Measurements from ENCODE around the gene PJVK. TPM values are rescaled to one million over a fixed set of nuclear protein-coding genes. Genes with fewer than 3 reads are reported as not detected.

The PJVK gene
- total and polyA plus RNA-seq, 10 of the 15 experiments (the other 5 are each of a cell fraction or from before 2014, with no cell fraction given), result 1.8 to 6.8 (median 3.2) TPM

DNA sequence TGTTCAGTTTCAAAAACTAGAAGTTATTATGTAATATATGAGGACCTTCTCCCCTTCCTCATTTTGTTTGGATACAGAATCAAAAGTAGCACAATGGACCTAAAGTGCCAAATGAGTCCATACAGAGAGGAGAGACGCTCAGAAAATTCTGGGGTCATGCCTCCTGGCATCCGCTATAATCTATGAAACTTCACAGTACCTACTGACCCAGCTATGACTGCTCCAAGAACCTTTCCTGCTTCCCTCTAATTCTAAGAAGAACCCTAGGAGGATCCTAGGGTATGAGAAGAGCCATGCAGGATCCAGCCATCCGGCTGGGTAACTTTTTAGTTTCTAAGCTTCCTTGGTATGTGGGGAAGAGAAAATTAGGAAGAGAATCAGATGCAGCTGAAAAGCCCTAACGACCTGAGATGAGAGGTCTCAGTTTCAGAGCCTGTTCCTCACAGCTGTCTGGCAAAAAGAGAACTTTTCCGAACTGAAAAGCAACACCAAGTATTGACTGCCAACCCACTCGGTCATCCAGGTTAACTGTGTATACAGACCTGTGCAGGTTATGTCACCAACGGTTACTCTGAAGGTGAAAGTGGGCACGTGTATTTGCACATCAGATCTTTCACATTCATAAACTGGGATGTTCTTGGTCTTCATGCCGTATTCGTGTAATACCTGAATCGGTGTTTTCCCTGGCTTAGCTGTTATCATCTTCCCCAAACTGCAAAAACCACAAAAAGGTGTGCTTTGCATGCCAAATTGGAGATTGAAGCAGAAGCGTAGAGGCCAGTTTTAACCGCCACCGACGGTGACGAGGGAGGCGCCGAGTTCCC is 1.3 kb upstream of the PJVK start (continued):
- TF ChIP-seq TCF12 (IDR thresholded peaks at IDR 0.05; ENCODE audit: low read depth, low read length) (no peak), MAX (IDR thresholded peaks at IDR 0.05; ENCODE audit: low read depth, low read length) (no peak), ESRRA (IDR thresholded peaks at IDR 0.05; ENCODE audit: low read length) (no peak), STAT3 (IDR thresholded peaks at IDR 0.05; ENCODE audit: low read depth, low read length) (no peak), MYB (IDR thresholded peaks at IDR 0.05; ENCODE audit: borderline replicate concordance, low read depth, low read length) (no peak), IRF5 (IDR thresholded peaks at IDR 0.05; ENCODE audit: borderline replicate concordance) (no peak), NR2C2 (IDR thresholded peaks at IDR 0.05; ENCODE audit: borderline replicate concordance, control insufficient read depth, insufficient read length, low read depth) (no peak)

- Histone ChIP-seq H3K4me3 (peak overlapping the region; percentile 94), H3K36me3 (ENCODE audit: control insufficient read depth in 2 of 2, insufficient read depth in 2 of 2, low read length in 1 of 2) (peaks cover 2 to 14% of the 10 kb centered on the region in 2 experiments; a peak in 3 of 4 replicates), H2AFZ (ENCODE audit: control insufficient read depth, low read depth, low read length) (peak overlapping the region; percentile 95), H3K27ac (ENCODE audit: control insufficient read depth, insufficient read depth) (peak overlapping the region; percentile 94), H3K79me2 (ENCODE audit: control insufficient read depth, insufficient read depth, low read length) (peaks cover 28% of the 10 kb centered on the region), H3K4me2 (ENCODE audit: control insufficient read depth, insufficient read depth) (peak overlapping the region; percentile 84), H3K27me3 (replicated peaks in 1 of 2; ENCODE audit: control insufficient read depth in 2 of 2, insufficient read depth in 2 of 2, low read length in 1 of 2) (no peaks in the 10 kb centered on the region), H4K20me1 (ENCODE audit: control insufficient read depth, insufficient read depth) (no peaks in the 10 kb centered on the region), H3K4me1 (ENCODE audit: control insufficient read depth, insufficient read depth, low read length) (peaks cover 9% of the 10 kb centered on the region), H3K9ac (ENCODE audit: control insufficient read depth, insufficient read depth, low read length) (peak overlapping the region; percentile 99), H3K9me3 (replicated peaks; ENCODE audit: control insufficient read depth, insufficient read depth, low read length) (no peaks in the 10 kb centered on the region)
- 0% methylated on average over 12 of the region's 25 CpGs for WGBS (ENCODE audit: insufficient coverage, insufficient replicate concordance, low lambda C conversion rate, missing lambda C conversion rate)
- ChIA-PET SMC1A (ENCODE audit: uncharacterized antibody, unreplicated experiment) (interaction anchor here (0.9 to 4.7 kb wide), 10 partner anchors 8 to 77 kb away, joined by 3 to 24 read pairs (median 6); no protein-coding TSS in a partner anchor), POLR2A (interaction anchor here (0.6 to 3.2 kb wide), 14 partner anchors 8 to 349 kb away, joined by 3 to 21 read pairs (median 4); no protein-coding TSS in a partner anchor), RAD21 (ENCODE audit: unreplicated experiment) (interaction anchor here (0.9 to 3.5 kb wide), 8 partner anchors 17 to 77 kb away, joined by 3 to 26 read pairs (median 6); no protein-coding TSS in a partner anchor), CTCF (interaction anchor here (0.9 to 5.5 kb wide), 9 partner anchors 10 to 84 kb away, joined by 3 to 41 read pairs (median 3); no protein-coding TSS in a partner anchor)
- FAIRE-seq, result no peak
- DNase-seq (ENCODE audit: low read depth, low spot score), result no peak
- intact Hi-C loops (cut with micrococcal nuclease; ENCODE audit: unreplicated experiment) (loop anchor here (1.0 kb wide), 1 partner anchor 36 kb away; no protein-coding TSS in a partner anchor), in situ Hi-C loops (cut with MboI) (no loop called here)
- peak; percentile 65 for ATAC-seq
- BruUV-seq (replicated peaks), result no TSS peak
- TF ChIP-seq EP300 (IDR thresholded peaks at IDR 0.05; ENCODE audit: borderline replicate concordance in 1 of 2, control insufficient read depth in 1 of 2, low read depth in 2 of 2, low read length in 2 of 2), result peak in 1 of 2 experiments; percentile 56; a peak in 2 of 4 replicates
- no peak for TF ChIP-seq ZNF592 (IDR thresholded peaks at IDR 0.05)
- TF ChIP-seq HCFC1 (IDR thresholded peaks at IDR 0.05; ENCODE audit: low read length), result peak; percentile 21; the same call in 1 of the 2 replicates
- 0 out of 4 replicates have a peak, but pooled peaks of 1 of the 2 experiments have one; percentile 38 for TF ChIP-seq IKZF2 (IDR thresholded peaks at IDR 0.05)
- TF ChIP-seq YY1 (IDR thresholded peaks at IDR 0.05; ENCODE audit: low read depth, low read length), result 0 out of 2 replicates have a peak, but pooled peaks have one; percentile 36
- no peak for TF ChIP-seq RUNX3 (IDR thresholded peaks at IDR 0.05; ENCODE audit: low read length)
- no peak for TF ChIP-seq MYC (IDR thresholded peaks at IDR 0.05; ENCODE audit: insufficient read depth, insufficient read length, insufficient replicate concordance, low read length, severe bottlenecking)
- 0 out of 2 replicates have a peak, but pooled peaks have one; percentile 18 for TF ChIP-seq NR2C1 (IDR thresholded peaks at IDR 0.05)
- 0 out of 2 replicates have a peak, but pooled peaks have one; percentile 49 for TF ChIP-seq SIN3A (IDR thresholded peaks at IDR 0.05; ENCODE audit: low read depth, low read length)
Observed at GRCh38 chr2:178450524-178450773, 729 bp upstream of the PJVK start.
